GM23338 (cell line): Measurements from ENCODE around the gene MAP2K1. TPM values are rescaled to one million over a fixed set of nuclear protein-coding genes. Genes with fewer than 3 reads are reported as not detected.
A peak's percentile ranks its signal among the peaks of the same experiment; 100 is the strongest.

Experiments used
- ATAC-seq: fragments of 200-7000 bp; cut with Tn5 transposase; 3 replicates; pipeline ENCODE4 v1.9.1; 2020
- DNase-seq: peaks from one replicate; pipeline ENCODE4 v3.0.0-alpha.2; 2015; ENCODE audit warnings: low spot score
- H2AFZ ChIP-seq: fragments of 200-600 bp; sonication (generic); 2 replicates; pipeline ENCODE4 v1.8.0; 2016; ENCODE audit warnings: antibody characterized with exemption, mild to moderate bottlenecking, moderate library complexity
- H3F3A ChIP-seq: fragments of 200-600 bp; sonication (generic); replicated peaks from 2 replicates; pipeline ENCODE4 v1.8.0; 2017; ENCODE audit warnings: antibody characterized with exemption, mixed run types, low read depth
- H3K27ac ChIP-seq: fragments of 200-600 bp; sonication (generic); 2 replicates; pipeline ENCODE4 v1.6.1; 2016; ENCODE audit warnings: low read depth
- H3K27me3 ChIP-seq: fragments of 200-600 bp; sonication (generic); 2 replicates; pipeline ENCODE4 v1.8.0; 2016; ENCODE audit warnings: mild to moderate bottlenecking, mixed run types, moderate library complexity; ENCODE audit not compliant: insufficient read depth
- H3K36me3 ChIP-seq: fragments of 200-600 bp; sonication (generic); 2 replicates; pipeline ENCODE4 v1.8.0; 2016; ENCODE audit warnings: mild to moderate bottlenecking; ENCODE audit not compliant: insufficient read depth
- H3K4me1 ChIP-seq: fragments of 200-600 bp; sonication (generic); 2 replicates; pipeline ENCODE4 v1.8.0; 2016; ENCODE audit warnings: mild to moderate bottlenecking, moderate library complexity; ENCODE audit not compliant: insufficient read depth
- H3K4me2 ChIP-seq: fragments of 200-600 bp; sonication (generic); 2 replicates; pipeline ENCODE4 v1.7.1; 2017; ENCODE audit warnings: mixed run types
- H3K4me3 ChIP-seq: fragments of 200-600 bp; sonication (generic); 2 replicates; pipeline ENCODE4 v1.6.1; 2016; ENCODE audit warnings: mixed run types
- H3K79me2 ChIP-seq: fragments of 200-600 bp; sonication (generic); replicated peaks from 2 replicates; pipeline ENCODE4 v1.8.0; 2017; ENCODE audit warnings: mild to moderate bottlenecking; ENCODE audit not compliant: insufficient read depth
- H3K9me2 ChIP-seq: fragments of 200-600 bp; sonication (generic); 2 replicates; pipeline ENCODE4 v1.8.0; 2017; ENCODE audit not compliant: insufficient read depth
- H4K20me1 ChIP-seq: fragments of 200-600 bp; sonication (generic); replicated peaks from 2 replicates; pipeline ENCODE4 v1.8.0; 2017; ENCODE audit warnings: mild to moderate bottlenecking; ENCODE audit not compliant: insufficient read depth
- H3K27ac Mint-ChIP-seq: 2 replicates; pipeline ENCODE4 v1.8.0; 2020; ENCODE audit warnings: inconsistent platforms, mild to moderate bottlenecking, moderate library complexity, mixed read lengths
- H3K27me3 Mint-ChIP-seq: 3 replicates; pipeline ENCODE4 v1.8.0; 2022; ENCODE audit warnings: low read depth, mild to moderate bottlenecking, moderate library complexity, mixed read lengths, inconsistent platforms; ENCODE audit not compliant: insufficient read depth, poor library complexity
- H3K36me3 Mint-ChIP-seq: 3 replicates; pipeline ENCODE4 v1.8.0; 2021; ENCODE audit warnings: low read depth, mild to moderate bottlenecking, inconsistent platforms, moderate library complexity, mixed read lengths
- H3K4me1 Mint-ChIP-seq: 3 replicates; pipeline ENCODE4 v1.8.0; 2020; ENCODE audit warnings: mild to moderate bottlenecking, inconsistent platforms, mixed read lengths
- H3K4me3 Mint-ChIP-seq: 3 replicates; pipeline ENCODE4 v1.8.0; 2021; ENCODE audit warnings: moderate library complexity, mild to moderate bottlenecking, inconsistent platforms, mixed read lengths
- H3K9me3 Mint-ChIP-seq: 3 replicates; pipeline ENCODE4 v1.8.0; 2020; ENCODE audit warnings: moderate library complexity, mild to moderate bottlenecking, inconsistent platforms, mixed read lengths
- CREB1 ChIP-seq: fragments of 250-450 bp; sonication (Bioruptor Pico); IDR thresholded peaks from 2 replicates; pipeline ENCODE4 v1.5.0; 2020; ENCODE audit warnings: low read depth, mild to moderate bottlenecking, moderate library complexity
- ETS1 ChIP-seq: IDR thresholded peaks from 2 replicates; pipeline ENCODE4 v1.6.1; 2016; ENCODE audit warnings: antibody characterized with exemption
- EZH2phosphoT487 ChIP-seq: fragments of 200-600 bp; sonication (generic); IDR thresholded peaks from one replicate; pipeline ENCODE4 v1.8.1; 2018; ENCODE audit warnings: antibody characterized with exemption; ENCODE audit not compliant: unreplicated experiment
- JUNB ChIP-seq: IDR thresholded peaks from one replicate; pipeline ENCODE4 v1.6.1; 2016; ENCODE audit warnings: antibody characterized with exemption; ENCODE audit not compliant: unreplicated experiment
- NANOG ChIP-seq: IDR thresholded peaks from 2 replicates; pipeline ENCODE4 v1.6.1; 2016; ENCODE audit warnings: antibody characterized with exemption, borderline replicate concordance
- STAT1 ChIP-seq: IDR thresholded peaks from one replicate; pipeline ENCODE4 v1.6.1; 2016; ENCODE audit warnings: antibody characterized with exemption; ENCODE audit not compliant: unreplicated experiment
- ZNF114 ChIP-seq: fragments of 250-450 bp; sonication (Bioruptor Pico); IDR thresholded peaks from 2 replicates; pipeline ENCODE4 v1.5.0; 2020; ENCODE audit warnings: mild to moderate bottlenecking, moderate library complexity
- ZNF331 ChIP-seq: fragments of 250-450 bp; sonication (Bioruptor Pico); IDR thresholded peaks from 2 replicates; pipeline ENCODE4 v1.5.0; 2020; ENCODE audit warnings: low read depth, mild to moderate bottlenecking, moderate library complexity
- polyA plus RNA-seq: library from polyadenylated mRNA; unstranded; fragments of >200 nt; fragmentation: Nextera tagmentation; extraction: Ambion mirVana; gene quantifications from 2 replicates; pipeline ENCODE4 v1.2.1, GENCODE V29; 2016
- total RNA-seq: library from RNA; depleted of rRNA; stranded (reverse); fragments of >200 nt; shearing (Covaris generic); gene quantifications from 2 replicates; pipeline ENCODE4 v1.2.3, GENCODE V29; 2014
- TF ChIP-seq, protein P1 (sequence below), 2 experiments: fragments of 200-600 bp in 1 of 2; sonication (generic) in 1 of 2; conservative IDR thresholded peaks; 2 replicates each; pipeline versions ENCODE4 v1.5.1 to v1.6.1; 2016 to 2017; ENCODE audit warnings: antibody characterized with exemption in 2 of 2, low read depth in 2 of 2, mild to moderate bottlenecking in 2 of 2, moderate library complexity in 1 of 2
- TF ChIP-seq, protein P2 (sequence below): IDR thresholded peaks from one replicate; pipeline ENCODE4 v1.6.1; 2018; ENCODE audit warnings: antibody characterized with exemption; ENCODE audit not compliant: unreplicated experiment

MAP2K1 gene
- total and polyA plus RNA-seq, 2 experiments from 2014 or later, result 42.0 to 68.5 TPM

GRCh38 chr15:66389098-66389858 lies 2.6 kb downstream of the MAP2K1 start:
- Mint-ChIP-seq H3K4me3 (peak overlapping the region; percentile 81), H3K36me3 (peaks cover 24% of the 10 kb centered on the region), H3K4me1 (peaks cover 33% of the 10 kb centered on the region), H3K9me3 (no peaks in the 10 kb centered on the region), H3K27ac (no peak overlapping the region), H3K27me3 (peaks cover 4% of the 10 kb centered on the region)
- H3K27ac ChIP-seq, result no peak overlapping the region
- H3F3A ChIP-seq, result 0 out of 2 replicates have a peak, but pooled peaks cover 6% of the 10 kb centered on the region
- H3K4me2 ChIP-seq, result peak overlapping the region; percentile 89
- H3K9me2 ChIP-seq, result no peaks in the 10 kb centered on the region
- peaks cover 71% of the 10 kb centered on the region for H3K79me2 ChIP-seq
- H3K27me3 ChIP-seq, result no peaks in the 10 kb centered on the region
- H3K4me3 ChIP-seq, result peak overlapping the region; percentile 82
- no peaks in the 10 kb centered on the region for H3K36me3 ChIP-seq
- H4K20me1 ChIP-seq, result peaks cover 41% of the 10 kb centered on the region
- ATAC-seq (no peak), DNase-seq (no peak)
- TF ChIP-seq STAT1 (no peak), ETS1 (no peak), CREB1 (no peak), JUNB (no peak), NANOG (no peak), ZNF114 (CRISPR knock-in tag) (no peak), EZH2phosphoT487 (no peak), ZNF331 (CRISPR knock-in tag) (no peak)
- TF ChIP-seq, protein P1, sequence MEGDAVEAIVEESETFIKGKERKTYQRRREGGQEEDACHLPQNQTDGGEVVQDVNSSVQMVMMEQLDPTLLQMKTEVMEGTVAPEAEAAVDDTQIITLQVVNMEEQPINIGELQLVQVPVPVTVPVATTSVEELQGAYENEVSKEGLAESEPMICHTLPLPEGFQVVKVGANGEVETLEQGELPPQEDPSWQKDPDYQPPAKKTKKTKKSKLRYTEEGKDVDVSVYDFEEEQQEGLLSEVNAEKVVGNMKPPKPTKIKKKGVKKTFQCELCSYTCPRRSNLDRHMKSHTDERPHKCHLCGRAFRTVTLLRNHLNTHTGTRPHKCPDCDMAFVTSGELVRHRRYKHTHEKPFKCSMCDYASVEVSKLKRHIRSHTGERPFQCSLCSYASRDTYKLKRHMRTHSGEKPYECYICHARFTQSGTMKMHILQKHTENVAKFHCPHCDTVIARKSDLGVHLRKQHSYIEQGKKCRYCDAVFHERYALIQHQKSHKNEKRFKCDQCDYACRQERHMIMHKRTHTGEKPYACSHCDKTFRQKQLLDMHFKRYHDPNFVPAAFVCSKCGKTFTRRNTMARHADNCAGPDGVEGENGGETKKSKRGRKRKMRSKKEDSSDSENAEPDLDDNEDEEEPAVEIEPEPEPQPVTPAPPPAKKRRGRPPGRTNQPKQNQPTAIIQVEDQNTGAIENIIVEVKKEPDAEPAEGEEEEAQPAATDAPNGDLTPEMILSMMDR (conservative IDR thresholded peaks at IDR 0.05; ENCODE audit: low read depth in 2 of 2), result no peak
- TF ChIP-seq, protein P2, sequence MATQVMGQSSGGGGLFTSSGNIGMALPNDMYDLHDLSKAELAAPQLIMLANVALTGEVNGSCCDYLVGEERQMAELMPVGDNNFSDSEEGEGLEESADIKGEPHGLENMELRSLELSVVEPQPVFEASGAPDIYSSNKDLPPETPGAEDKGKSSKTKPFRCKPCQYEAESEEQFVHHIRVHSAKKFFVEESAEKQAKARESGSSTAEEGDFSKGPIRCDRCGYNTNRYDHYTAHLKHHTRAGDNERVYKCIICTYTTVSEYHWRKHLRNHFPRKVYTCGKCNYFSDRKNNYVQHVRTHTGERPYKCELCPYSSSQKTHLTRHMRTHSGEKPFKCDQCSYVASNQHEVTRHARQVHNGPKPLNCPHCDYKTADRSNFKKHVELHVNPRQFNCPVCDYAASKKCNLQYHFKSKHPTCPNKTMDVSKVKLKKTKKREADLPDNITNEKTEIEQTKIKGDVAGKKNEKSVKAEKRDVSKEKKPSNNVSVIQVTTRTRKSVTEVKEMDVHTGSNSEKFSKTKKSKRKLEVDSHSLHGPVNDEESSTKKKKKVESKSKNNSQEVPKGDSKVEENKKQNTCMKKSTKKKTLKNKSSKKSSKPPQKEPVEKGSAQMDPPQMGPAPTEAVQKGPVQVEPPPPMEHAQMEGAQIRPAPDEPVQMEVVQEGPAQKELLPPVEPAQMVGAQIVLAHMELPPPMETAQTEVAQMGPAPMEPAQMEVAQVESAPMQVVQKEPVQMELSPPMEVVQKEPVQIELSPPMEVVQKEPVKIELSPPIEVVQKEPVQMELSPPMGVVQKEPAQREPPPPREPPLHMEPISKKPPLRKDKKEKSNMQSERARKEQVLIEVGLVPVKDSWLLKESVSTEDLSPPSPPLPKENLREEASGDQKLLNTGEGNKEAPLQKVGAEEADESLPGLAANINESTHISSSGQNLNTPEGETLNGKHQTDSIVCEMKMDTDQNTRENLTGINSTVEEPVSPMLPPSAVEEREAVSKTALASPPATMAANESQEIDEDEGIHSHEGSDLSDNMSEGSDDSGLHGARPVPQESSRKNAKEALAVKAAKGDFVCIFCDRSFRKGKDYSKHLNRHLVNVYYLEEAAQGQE, result no peak
- H3K4me1 ChIP-seq, result peaks cover 7% of the 10 kb centered on the region
- no peak overlapping the region for H2AFZ ChIP-seq
